NCI-H774 (cell line): Measurements from ENCODE around the gene METAP2.

Source experiments
- DNase-seq: peaks from one replicate; lab custom pipeline; 2025; lab: John Stamatoyannopoulos, UW

Gene METAP2

DNA sequence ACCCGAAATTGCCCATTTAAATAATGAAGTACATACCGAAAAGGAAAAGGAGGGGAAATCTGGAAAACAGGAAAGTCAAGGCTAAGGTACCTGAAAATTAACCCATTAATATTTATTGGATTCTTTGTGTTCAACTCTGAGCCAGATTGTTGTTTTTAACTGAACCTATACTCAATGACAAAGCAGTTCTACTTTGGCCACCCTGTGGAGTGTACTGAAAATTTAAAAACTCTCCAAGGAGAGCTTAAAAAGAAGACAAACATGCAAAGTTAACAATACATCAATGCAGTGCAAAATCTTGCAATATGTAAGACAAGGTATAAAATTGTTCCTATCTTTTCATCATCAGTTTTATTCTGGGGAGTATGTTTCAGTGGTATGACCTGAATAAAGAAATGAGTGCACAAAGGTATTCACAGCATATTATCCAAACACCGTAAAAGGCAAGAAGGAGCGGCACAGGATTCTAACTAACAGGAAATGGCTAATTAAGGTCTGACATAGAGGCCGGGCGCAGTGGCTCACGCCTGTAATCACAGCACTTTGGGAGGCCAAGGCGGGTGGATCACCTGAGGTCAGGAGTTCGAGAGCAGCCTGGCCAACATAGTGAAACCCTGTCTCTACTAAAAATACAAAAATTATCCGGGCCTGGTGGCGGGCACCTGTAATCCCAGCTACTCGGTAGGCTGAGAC, 75.6 kb downstream of the METAP2 start:
- DNase-seq = no peak

DNA sequence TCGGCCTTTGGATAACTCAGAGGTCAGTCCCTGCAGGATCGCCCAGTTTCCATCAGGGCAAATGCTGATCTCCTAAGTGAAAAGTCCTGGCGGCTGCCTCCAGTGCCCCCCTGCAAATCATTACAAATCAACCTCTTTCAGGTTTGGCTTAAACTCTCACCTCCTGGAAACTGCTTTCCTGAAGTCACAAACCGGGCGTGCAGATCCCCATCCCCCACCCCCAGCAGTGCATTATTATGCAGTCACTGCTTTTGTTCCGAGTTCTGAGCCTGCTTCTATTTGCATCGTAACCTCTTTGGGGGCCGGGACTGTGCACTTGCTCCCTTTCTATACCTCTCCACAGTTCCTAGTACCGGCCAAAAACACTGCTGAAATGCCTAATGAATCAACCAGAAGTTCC, 77.4 kb downstream of the METAP2 start, which contains the start of gene USP44:
TSS of gene USP44 (minus strand) at position 172 of the 400 bp plus-strand sequence. CDS start 17,220 bp downstream, outside the sequence.
- no peak for DNase-seq

DNA sequence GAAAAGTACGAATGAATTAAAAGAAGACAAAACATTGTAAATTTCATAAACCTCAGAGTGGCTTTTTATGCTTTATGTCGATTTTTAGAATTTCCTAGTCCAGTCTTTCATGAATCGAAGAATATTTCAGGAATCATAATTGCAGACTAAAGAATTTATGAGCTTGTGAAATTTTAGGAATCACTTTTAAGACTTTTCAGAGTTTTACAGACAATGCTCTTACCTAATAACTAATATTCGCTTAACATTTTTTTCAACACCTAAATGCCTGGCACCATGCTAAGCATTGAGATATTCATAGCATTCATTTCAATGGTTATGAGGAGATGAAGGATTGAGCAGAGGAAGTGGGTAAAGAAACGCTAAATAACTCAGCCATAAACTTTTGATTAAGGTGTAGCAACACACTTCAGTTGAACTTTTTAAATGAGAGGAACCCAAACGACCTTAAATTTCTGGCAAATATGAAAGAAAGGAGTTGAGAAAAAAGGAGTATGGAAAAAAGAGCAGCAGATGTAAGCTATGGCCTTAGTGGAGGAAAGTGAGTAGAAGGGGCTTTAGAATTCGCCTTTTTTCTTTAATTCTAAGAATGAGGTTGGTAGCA, 78.1 kb downstream of the METAP2 start:
- DNase-seq = no peak

DNA sequence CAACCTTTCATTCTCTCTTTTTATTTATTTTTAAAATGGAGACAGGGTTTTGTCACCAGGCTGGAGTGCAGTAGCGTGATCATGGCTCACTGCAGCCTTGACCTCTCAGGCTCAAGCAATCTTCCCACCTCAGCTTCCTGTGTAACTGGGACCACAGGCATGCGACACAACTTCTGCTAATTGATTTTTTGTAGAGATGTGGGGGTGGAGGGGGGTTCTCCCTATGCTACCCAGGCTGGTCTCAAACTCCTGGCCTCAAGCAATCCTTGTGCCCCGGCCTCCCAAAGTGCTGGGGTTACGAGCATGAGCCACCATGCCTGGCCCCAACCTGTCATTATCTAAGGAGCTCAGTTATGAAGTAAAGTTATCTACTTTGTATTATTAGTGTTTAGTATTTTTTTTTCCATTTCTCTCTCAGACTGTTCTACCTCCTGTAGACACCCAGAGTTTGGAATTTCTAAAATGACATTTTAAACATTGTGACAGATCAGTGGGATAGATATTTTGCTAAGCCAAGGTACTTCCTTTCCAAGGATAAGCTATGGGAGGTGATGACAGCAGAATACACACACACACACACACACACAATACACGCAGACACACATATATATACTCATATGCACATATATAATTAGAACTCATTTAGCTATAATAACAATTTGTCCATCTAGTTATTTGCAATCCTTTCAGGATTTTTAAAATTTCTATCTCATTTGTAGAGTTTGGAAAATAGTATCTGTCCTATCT, 79.4 kb downstream of the METAP2 start:
- no peak for DNase-seq

DNA sequence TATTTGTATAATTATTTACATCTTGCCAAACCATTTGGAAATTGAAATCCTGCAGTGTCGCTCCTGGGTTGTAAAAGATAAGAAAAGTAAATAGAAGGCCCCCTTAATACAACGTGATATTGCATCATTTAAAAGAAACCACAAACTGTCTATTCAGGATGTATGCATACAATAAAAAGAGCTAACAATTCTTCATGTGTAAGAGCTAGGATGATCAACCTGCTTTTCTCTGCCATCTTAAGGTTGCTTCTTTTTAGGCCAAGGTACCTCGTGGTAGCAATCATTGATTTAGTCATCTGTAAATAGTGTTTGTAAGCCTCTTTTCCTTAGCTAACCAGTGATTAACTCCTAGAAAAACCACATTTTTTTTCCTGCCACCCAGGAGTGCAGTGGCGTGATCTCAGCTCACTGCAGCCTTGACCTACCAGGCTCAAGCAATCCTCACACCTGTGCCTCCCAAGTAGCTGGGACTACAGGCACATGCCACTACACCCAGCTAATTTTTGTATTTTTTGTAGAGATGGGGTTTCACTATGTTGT, 80.7 kb downstream of the METAP2 start:
- DNase-seq = no peak

DNA sequence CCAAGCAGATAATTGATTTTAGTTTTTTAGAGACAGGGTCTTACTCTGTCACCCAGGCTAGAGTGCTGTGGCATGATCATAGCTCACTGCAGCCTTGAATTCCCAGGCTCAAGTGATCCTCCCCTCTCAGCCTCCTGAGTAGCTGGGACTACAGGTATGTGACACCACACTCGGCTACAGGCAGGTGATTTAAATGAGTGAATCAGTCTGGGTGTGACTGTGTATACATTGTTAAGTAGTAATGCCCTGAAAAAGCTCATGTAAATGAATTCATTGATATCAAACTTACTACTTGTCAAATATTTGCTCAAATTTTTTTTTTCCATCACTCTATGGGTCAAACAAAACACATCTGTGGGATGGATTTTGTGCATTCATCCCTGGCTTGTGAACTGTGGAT, 83.7 kb downstream of the METAP2 start:
- no peak for DNase-seq
